Measurements from ENCODE around the gene SERTAD1.
"Not testable (repeated sequence)": the region's sequence is repeated elsewhere in the genome, so short reads cannot be mapped to it uniquely, and the experiment has no call there.

The SERTAD1 gene

GRCh38 chr19:40449506-40449905 lies 23.7 kb upstream of the SERTAD1 start:
- no peak for DNase-seq

GRCh38 chr19:40446263-40446784 lies 20.5 kb upstream of the SERTAD1 start:
- no peak for DNase-seq

- no peak for DNase-seq
Observed at GRCh38 chr19:40445780-40446262, 20.0 kb upstream of the SERTAD1 start.

GRCh38 chr19:40444825-40445312 lies 19.1 kb upstream of the SERTAD1 start:
- no peak for DNase-seq

- peak; percentile 97 for DNase-seq
Observed at GRCh38 chr19:40444000-40444824, 18.4 kb upstream of the SERTAD1 start, which contains the start of gene SERTAD3. Gene SERTAD3 (minus strand): TSS chr19:40444335. CDS start chr19:40442080, 2,255 bp downstream.

- DNase-seq: peak; percentile 98
Observed at GRCh38 chr19:40443131-40443999, 17.6 kb upstream of the SERTAD1 start.

GRCh38 chr19:40442328-40443130 lies 16.7 kb upstream of the SERTAD1 start:
- peak; percentile 44 for DNase-seq

- no peak for DNase-seq
Observed at GRCh38 chr19:40441719-40442253, 16.0 kb upstream of the SERTAD1 start.

- no peak for DNase-seq
Observed at GRCh38 chr19:40438284-40438683, 12.5 kb upstream of the SERTAD1 start.

- DNase-seq: peak; percentile 55
Observed at GRCh38 chr19:40433391-40434216, 7.8 kb upstream of the SERTAD1 start.

- not testable (repeated sequence) for DNase-seq
Observed at GRCh38 chr19:40432760-40433159, 7.0 kb upstream of the SERTAD1 start.

- no peak for DNase-seq
Observed at GRCh38 chr19:40431698-40432097, 5.9 kb upstream of the SERTAD1 start.

- DNase-seq: not testable (repeated sequence)
Observed at GRCh38 chr19:40430242-40430641, 4.5 kb upstream of the SERTAD1 start.

GRCh38 chr19:40428197-40428596 lies 2.4 kb upstream of the SERTAD1 start:
- DNase-seq: not testable (repeated sequence)

GRCh38 chr19:40424637-40425449 lies 949 bp downstream of the SERTAD1 start:
- DNase-seq: no peak

- DNase-seq: no peak
Observed at GRCh38 chr19:40423938-40424337, 1.9 kb downstream of the SERTAD1 start.

GRCh38 chr19:40422748-40423566 lies 2.8 kb downstream of the SERTAD1 start:
- DNase-seq: no peak

- no peak for DNase-seq
Observed at GRCh38 chr19:40421993-40422747, 3.6 kb downstream of the SERTAD1 start.

All from stimulated activated CD8-positive, alpha-beta memory T cell treated with anti-CD3 and anti-CD28 coated beads, Interleukin-4, amount 100 ng/mL, for 48 hours (primary cell).